ENCODE results near the gene BICD1. TPM values are rescaled to one million over a fixed set of nuclear protein-coding genes. Genes with fewer than 3 reads are reported as not detected.
A peak's percentile ranks its signal among the peaks of the same experiment; 100 is the strongest.

BICD1 gene
- total and polyA plus RNA-seq, 2 experiments from 2014 or later = 59.3 to 83.6 TPM

DNA sequence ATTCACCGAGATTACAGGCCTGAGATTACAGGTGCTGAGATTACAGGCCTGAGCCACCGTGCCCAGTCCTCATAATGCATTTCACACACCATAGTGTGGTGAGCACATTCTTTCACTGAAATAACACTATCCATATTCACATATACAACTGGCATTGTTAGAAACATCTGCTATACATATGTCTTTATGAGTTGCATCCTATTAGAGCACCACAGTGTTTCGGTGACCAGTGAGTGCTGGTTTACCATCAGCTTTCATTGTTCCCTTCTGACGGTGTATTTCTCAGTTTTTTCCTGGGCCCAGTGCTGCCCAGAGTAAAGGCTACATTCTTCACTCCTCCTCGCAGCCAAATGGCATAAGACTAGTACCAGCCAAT is 196.5 kb downstream of the BICD1 start:
- Mint-ChIP-seq H3K27me3 (ENCODE audit: insufficient read depth, low read depth, poor library complexity) (no peaks in the 10 kb centered on the region), H3K4me3 (no peak overlapping the region)
- no peak for ATAC-seq

DNA sequence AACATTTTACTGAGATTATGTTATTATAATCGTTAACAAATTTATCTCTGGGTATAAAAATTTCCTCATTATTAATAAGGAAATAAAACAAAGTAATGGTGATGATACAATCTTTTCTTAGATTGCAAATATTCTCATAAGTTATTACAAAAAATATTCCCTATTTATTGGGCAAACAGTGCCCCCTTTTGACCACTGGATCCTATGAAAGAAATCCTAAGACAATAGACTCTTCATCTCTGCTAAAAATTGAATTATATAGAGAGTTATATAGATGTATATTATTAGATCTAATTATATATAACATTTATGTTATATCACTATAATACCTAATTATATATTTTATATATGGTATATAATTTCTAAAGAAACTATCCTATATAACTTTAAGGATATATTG is 198.5 kb downstream of the BICD1 start:
- Histone ChIP-seq H2AFZ (no peak overlapping the region), H4K20me1 (replicated peaks; ENCODE audit: insufficient read depth) (no peaks in the 10 kb centered on the region; the same call in 1 of the 2 replicates), H3K27me3 (ENCODE audit: insufficient read depth) (no peaks in the 10 kb centered on the region), H3K79me2 (replicated peaks; ENCODE audit: insufficient read depth) (peaks cover 6% of the 10 kb centered on the region; the same call in 1 of the 2 replicates), H3K4me1 (ENCODE audit: insufficient read depth) (no peaks in the 10 kb centered on the region), H3F3A (replicated peaks; ENCODE audit: low read depth) (peaks cover 7% of the 10 kb centered on the region; the same call in 1 of the 2 replicates), H3K9me2 (ENCODE audit: insufficient read depth) (no peaks in the 10 kb centered on the region), H3K27ac (ENCODE audit: low read depth) (no peak overlapping the region), H3K4me2 (no peak overlapping the region), H3K36me3 (ENCODE audit: insufficient read depth) (no peaks in the 10 kb centered on the region), H3K4me3 (no peak overlapping the region)
- Mint-ChIP-seq H3K27ac (no peak overlapping the region), H3K36me3 (ENCODE audit: low read depth) (peaks cover 11% of the 10 kb centered on the region; the same call in 2 of the 3 replicates), H3K9me3 (no peaks in the 10 kb centered on the region), H3K4me3 (no peak overlapping the region), H3K27me3 (ENCODE audit: insufficient read depth, low read depth, poor library complexity) (no peaks in the 10 kb centered on the region), H3K4me1 (peaks cover 8% of the 10 kb centered on the region)
- ATAC-seq = no peak
- no peak for TF ChIP-seq ZNF462 (CRISPR knock-in tag; IDR thresholded peaks at IDR 0.05)
- no peak for TF ChIP-seq CREB1 (CRISPR knock-in tag; IDR thresholded peaks at IDR 0.05; ENCODE audit: low read depth)
- no peak for TF ChIP-seq ZNF114 (CRISPR knock-in tag; IDR thresholded peaks at IDR 0.05)
- TF ChIP-seq, protein P1, sequence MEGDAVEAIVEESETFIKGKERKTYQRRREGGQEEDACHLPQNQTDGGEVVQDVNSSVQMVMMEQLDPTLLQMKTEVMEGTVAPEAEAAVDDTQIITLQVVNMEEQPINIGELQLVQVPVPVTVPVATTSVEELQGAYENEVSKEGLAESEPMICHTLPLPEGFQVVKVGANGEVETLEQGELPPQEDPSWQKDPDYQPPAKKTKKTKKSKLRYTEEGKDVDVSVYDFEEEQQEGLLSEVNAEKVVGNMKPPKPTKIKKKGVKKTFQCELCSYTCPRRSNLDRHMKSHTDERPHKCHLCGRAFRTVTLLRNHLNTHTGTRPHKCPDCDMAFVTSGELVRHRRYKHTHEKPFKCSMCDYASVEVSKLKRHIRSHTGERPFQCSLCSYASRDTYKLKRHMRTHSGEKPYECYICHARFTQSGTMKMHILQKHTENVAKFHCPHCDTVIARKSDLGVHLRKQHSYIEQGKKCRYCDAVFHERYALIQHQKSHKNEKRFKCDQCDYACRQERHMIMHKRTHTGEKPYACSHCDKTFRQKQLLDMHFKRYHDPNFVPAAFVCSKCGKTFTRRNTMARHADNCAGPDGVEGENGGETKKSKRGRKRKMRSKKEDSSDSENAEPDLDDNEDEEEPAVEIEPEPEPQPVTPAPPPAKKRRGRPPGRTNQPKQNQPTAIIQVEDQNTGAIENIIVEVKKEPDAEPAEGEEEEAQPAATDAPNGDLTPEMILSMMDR (conservative IDR thresholded peaks at IDR 0.05; ENCODE audit: low read depth in 2 of 2) = peak in 1 of 2 experiments; percentile 56; a peak in 3 of 4 replicates
- DNase-seq (ENCODE audit: low spot score) = no peak

More for the DNA sequence above, 196.5 kb downstream of the BICD1 start:
- no peak for TF ChIP-seq JUNB (IDR thresholded peaks at IDR 0.05; ENCODE audit: unreplicated experiment)
- TF ChIP-seq CREB1 (CRISPR knock-in tag; IDR thresholded peaks at IDR 0.05; ENCODE audit: low read depth) = no peak
- Mint-ChIP-seq H3K4me1 (peaks cover 8% of the 10 kb centered on the region), H3K36me3 (ENCODE audit: low read depth) (peaks cover 11% of the 10 kb centered on the region; the same call in 2 of the 3 replicates), H3K9me3 (no peaks in the 10 kb centered on the region), H3K27ac (no peak overlapping the region)
- Histone ChIP-seq H4K20me1 (replicated peaks; ENCODE audit: insufficient read depth) (no peaks in the 10 kb centered on the region; the same call in 1 of the 2 replicates), H3K27me3 (ENCODE audit: insufficient read depth) (no peaks in the 10 kb centered on the region), H3K4me1 (ENCODE audit: insufficient read depth) (no peaks in the 10 kb centered on the region), H3K9me2 (ENCODE audit: insufficient read depth) (no peaks in the 10 kb centered on the region), H2AFZ (no peak overlapping the region), H3K79me2 (replicated peaks; ENCODE audit: insufficient read depth) (peaks cover 6% of the 10 kb centered on the region; the same call in 1 of the 2 replicates), H3K4me2 (no peak overlapping the region), H3K27ac (ENCODE audit: low read depth) (no peak overlapping the region), H3K4me3 (no peak overlapping the region), H3K36me3 (ENCODE audit: insufficient read depth) (no peaks in the 10 kb centered on the region), H3F3A (replicated peaks; ENCODE audit: low read depth) (peaks cover 8% of the 10 kb centered on the region; the same call in 1 of the 2 replicates)
- no peak for DNase-seq (ENCODE audit: low spot score)
